ENCODE measurements around the gene RBMS2. TPM values are rescaled to one million over a fixed set of nuclear protein-coding genes. Genes with fewer than 3 reads are reported as not detected.

The RBMS2 gene
- total RNA-seq, 1 donor from 2014 or later = 37.9 TPM

GRCh38 chr12:56585098-56585497 is 63.5 kb downstream of the RBMS2 start:
- DNase-seq = no peak

DNA sequence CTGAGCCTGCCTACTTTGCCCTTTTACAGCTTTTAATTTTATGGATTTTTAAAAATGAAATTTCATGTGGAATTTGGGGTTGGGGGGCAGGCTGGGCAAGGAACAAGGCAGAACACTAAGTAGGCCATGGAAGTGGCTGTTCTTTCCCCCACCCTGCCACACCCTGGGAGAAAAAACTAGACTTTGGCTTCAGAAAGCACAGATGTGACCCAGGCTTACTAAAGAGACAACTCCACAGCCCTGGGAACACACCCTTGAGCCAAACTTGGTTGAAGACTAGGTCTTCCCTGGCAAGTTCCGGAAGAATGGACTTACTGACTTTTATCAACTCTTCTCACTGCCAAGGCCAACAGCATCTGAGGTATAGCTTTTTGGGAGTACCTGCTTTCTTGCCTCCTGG is 68.2 kb downstream of the RBMS2 start:
- no peak for DNase-seq

DNA sequence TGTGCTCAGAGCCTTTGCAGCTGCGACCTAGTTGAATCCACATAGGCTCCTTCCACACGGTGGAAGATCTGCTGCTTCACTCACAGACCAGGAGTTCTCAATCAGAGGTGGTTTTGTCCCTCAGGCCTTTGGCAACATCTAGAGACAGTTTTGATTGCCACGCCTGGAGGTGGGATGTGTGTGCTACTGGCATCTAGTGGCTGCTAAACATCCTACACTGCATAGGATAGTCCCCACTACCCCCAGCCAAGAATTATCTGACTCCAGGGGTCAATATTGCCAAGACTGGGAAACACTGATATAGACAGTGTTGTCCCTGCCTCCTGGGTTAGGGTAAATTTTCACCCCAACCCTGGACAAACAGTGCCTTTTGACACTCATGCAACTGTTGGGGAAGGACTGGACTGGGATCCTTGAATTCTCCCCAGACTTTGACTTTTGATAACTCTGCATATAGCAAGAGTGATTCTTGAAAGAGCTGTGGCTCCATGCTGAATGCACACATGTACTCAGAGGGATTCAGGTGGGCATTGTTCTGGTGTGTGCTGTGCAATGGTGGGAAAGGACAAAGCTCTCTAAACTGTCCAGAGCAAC is 68.7 kb downstream of the RBMS2 start:
- DNase-seq = peak; percentile 62

- DNase-seq = no peak
These were observed 69.5 kb downstream of the RBMS2 start for GRCh38 chr12:56591126-56591525.

- no peak for DNase-seq
These were observed 70.3 kb downstream of the RBMS2 start for GRCh38 chr12:56591961-56592360.

- peak; percentile 84 for DNase-seq
These were observed 72.4 kb downstream of the RBMS2 start for GRCh38 chr12:56593909-56594621.

- DNase-seq = no peak
These were observed 75.2 kb downstream of the RBMS2 start for GRCh38 chr12:56596815-56597214.

- no peak for DNase-seq
These were observed 77.4 kb downstream of the RBMS2 start for GRCh38 chr12:56599041-56599440.

DNA sequence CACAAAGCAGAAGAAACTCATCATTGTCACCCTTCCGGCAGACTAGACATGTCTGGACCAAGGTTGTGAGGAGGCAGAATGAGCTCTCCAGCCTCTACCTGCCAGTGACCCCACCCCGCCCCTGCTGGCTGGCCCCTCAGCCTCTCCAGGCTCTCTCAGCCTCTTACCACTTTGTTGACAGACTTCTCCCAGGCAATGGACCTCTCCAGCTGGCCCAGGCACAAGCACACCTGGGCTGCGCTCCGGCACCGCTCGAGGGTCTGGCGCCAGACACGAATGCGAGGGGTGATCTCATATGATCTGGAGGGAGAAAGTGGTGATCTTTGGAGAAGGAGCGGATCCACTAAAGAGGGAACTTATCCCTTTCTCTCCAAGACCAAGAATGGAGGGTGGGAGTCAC is 78.2 kb downstream of the RBMS2 start:
- no peak for DNase-seq

DNA sequence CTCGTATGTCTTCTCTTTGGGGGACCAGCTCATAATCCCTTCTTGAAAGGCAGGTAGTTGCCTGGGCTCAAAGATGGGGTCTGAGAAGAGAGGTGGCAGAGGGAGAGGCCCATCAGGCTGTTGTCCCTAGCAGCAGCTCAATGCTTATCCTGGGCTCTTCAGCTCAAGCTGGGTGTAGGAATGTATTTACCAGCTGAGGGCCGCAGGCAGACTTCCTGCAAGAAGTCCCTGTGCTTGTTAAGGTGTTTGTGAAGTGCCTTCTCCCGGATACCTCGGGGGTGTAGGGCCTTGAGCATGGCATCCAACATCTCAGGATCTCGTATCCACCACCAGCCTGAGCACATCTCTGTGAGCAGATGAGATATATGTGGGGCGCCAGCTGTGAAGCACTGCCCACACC is 79.1 kb downstream of the RBMS2 start:
- DNase-seq = no peak

DNA sequence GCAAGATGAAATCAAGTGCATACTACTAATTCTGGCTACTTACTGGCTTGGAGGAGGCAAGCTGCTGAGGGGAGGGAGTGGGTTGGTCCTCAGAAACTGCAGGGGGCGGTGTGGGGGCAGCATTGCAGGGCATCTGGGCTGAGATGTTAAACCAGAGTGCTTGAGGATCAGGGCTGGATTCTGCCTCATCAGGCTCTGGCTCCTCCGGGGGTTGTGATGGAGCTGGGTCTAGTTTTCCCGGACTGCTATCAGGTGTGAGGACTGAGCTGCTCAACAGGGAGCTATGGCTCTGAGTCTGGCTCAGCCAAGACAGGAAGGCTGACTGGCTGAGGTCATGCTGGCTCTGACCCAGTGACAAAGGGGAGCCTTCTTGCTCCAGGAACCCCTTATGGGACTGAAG is 79.9 kb downstream of the RBMS2 start:
- peak; percentile 57 for DNase-seq

DNA sequence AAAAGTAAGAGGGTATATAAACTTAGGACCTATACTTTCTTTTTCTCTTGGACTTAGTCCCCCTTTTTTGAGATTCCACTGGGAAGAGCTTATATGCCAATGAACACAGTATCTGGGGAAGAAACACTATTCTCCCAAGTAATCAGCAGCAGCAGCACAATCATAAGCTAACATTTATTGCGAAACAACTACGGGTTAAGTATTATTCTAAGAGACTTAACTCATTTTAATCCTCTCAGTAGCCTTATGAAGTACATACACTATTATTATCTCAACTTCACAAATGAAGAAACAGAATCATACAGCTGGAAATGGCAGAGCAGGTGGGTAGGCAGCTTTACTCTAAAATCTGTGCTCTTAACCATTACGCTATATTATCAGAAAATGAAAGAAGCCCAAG is 80.6 kb downstream of the RBMS2 start:
- DNase-seq = no peak

DNA sequence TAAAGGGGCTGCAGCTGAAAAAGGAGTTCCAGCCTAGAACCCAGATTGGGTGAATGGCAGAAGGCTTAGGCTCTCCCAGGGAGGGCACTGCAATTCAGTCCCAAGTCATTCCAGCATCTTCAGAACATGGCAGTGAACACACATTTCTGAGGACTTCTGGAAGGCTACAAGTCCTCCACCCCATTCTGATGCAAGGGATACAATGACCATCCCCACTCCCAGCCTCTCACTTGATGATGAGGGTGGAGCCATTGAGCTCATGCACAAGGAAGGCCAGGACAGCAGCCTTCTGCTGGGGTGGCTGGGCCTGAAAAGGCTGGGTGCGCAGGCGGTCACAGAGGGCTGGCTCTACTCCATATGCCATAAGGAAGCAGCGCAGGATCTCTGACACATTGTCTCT is 82.7 kb downstream of the RBMS2 start:
- DNase-seq = no peak

DNA sequence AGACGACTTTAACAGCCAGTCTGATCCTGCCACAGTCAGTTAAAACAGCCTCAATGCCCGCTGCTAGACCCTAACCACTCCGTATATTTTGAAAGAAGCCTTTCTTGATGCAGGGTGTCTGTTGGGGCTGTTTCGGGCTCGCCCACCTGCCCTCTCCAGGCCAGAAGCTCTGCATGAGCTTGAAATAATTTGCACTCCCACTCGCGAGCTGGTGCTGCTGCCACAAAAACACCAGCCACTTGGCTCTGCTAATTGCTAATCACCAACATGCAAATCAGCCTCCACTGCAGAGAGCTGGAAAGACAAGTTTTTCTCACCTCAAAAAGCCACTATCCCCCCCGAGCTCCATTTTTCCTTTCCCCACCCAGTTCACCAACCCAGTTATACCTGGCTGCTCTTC is 93.0 kb downstream of the RBMS2 start:
- no peak for DNase-seq

GRCh38 chr12:56616244-56616643 is 94.6 kb downstream of the RBMS2 start:
- DNase-seq = no peak

- DNase-seq = no peak
These were observed 95.3 kb downstream of the RBMS2 start for GRCh38 chr12:56616925-56617324.

DNA sequence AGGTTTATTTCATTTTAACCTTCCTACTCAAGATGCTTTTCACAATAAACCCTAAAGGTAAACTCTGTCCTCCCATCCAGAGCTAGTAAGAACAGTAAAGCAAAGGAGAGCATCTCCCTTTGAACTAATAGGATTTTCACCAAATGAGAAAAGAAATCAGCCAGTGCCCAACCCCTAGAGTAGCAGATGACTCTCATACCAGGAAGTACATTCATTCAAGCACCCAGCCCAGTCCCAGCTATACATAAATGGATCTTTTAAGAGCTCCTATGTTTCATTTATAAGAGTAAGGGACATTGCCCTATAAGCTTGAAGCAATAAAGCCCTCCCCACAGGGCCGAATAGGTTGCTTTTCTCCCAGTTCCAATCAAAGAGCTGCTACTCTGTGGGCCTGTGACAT is 100.9 kb downstream of the RBMS2 start:
- DNase-seq = no peak

DNA sequence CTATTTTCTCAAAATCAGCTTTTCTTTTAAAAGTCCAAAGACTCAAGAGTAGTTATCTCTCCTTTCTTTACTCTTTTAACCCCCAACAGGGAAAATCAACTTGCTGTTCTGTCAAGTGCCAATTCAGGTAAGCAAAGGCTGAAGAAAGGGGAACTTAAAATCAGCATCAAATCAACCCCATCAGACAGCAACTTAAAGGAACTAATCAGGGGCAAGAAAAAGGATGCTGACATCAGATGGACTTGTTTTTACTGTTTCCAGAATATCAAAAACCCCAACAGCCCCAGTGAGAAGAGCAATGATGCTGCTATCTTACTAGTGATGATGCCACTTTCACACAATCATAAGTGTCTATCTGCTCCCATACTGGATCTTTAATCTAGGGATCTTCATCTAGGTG is 105.1 kb downstream of the RBMS2 start:
- DNase-seq = no peak

- peak; percentile 75 for DNase-seq
These were observed 107.2 kb downstream of the RBMS2 start for GRCh38 chr12:56628671-56629458.

- peak; percentile 24 for DNase-seq
These were observed 108.0 kb downstream of the RBMS2 start for GRCh38 chr12:56629459-56630179.

DNA sequence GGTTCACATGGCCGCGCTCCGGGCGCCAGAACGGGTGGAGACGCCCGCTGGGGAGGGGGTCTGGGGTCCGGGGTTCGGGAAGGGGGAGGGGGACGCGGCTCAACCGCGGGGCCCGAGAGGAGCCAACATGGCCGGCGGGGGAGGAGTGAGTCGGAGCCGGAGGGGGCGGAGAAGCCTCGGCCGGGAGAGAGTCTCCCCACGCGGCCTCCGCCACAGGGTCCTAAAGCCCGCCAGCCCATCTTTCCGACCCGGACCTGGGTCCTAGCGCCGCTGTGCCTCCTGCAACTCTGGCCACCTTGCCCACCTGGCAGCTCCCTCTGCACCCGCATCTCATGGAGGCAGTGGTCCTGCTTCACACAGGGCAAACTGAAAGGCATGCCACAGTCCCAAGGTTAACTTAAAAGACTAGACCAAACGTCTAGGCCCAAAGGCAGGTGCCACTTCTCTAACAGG is 108.6 kb downstream of the RBMS2 start, which contains the start of gene BAZ2A:
TSS of gene BAZ2A (minus strand) at position 147 of the 453 bp plus-strand sequence. CDS start 12,796 bp downstream, outside the sequence.
- peak; percentile 89 for DNase-seq

GRCh38 chr12:56631790-56632700 is 110.4 kb downstream of the RBMS2 start:
- DNase-seq = peak; percentile 57
